B cell (primary cell): ENCODE results near the gene ERC2.

Experiments
- CTCF ChIP-seq: fragments of 200-600 bp; IDR thresholded peaks from one replicate; pipeline ENCODE4 v1.8.0; 2022; ENCODE audit warnings: antibody characterized with exemption, mild to moderate bottlenecking
- EZH2 ChIP-seq: IDR thresholded peaks from 2 replicates; pipeline ENCODE4 v1.6.1; 2012; ENCODE audit warnings: borderline replicate concordance, low read depth, mild to moderate bottlenecking, moderate library complexity, low read length; ENCODE audit not compliant: insufficient read depth, poor library complexity, severe bottlenecking

DNA sequence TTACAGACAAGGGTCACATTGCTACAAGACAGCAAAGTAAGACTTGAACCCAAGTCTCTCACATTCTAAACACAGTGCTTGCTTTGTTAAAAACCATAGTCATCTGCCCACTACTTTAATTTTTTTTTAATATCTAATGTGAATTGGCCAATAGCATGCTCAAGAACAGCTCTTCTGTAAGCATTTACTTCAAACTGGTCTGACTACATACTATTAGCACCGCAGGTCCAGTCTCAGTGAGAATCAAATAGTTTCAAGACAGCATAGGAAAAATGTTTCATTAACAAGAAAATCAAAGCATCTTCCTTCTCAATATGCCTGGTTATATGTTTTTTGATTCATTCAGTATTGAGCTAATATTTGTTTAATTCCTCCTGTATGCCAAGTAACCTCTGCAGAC lies 419.9 kb downstream of the ERC2 start:
- TF ChIP-seq CTCF (no peak), EZH2 (no peak)
